GM19324 (cell line): ENCODE data around the gene ACOT6.
A peak's percentile ranks its signal among the peaks of the same experiment; 100 is the strongest.
"Not testable (repeated sequence)": the region's sequence is repeated elsewhere in the genome, so short reads cannot be mapped to it uniquely, and the experiment has no call there.

Source experiments
- ATAC-seq: cut with Tn5 transposase; IDR thresholded peaks from one replicate; pipeline ENCODE4 v1.9.1; 2021; ENCODE audit warnings: mild to moderate bottlenecking, moderate library complexity; ENCODE audit not compliant: unreplicated experiment, low FRiP score

The ACOT6 gene

DNA sequence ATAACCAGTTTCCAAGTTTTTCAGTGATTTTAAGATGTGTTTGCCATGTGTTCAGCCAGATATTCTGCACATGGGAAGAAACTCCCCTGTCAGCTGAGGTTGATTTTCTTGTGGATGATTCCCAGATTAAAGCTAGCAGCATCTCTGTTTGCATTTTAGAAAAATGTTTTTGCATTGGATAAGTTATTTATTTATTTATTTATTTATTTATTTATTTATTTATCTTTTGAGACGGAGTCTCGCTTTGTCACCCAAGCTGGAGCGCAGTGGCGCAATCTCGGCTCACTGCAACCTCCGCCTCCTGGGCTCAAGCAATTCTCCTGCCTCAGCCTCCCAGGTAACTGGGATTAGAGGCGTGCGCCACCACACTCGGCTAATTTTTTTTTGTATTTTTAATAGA is 17.8 kb upstream of the ACOT6 start:
- ATAC-seq, result no peak

DNA sequence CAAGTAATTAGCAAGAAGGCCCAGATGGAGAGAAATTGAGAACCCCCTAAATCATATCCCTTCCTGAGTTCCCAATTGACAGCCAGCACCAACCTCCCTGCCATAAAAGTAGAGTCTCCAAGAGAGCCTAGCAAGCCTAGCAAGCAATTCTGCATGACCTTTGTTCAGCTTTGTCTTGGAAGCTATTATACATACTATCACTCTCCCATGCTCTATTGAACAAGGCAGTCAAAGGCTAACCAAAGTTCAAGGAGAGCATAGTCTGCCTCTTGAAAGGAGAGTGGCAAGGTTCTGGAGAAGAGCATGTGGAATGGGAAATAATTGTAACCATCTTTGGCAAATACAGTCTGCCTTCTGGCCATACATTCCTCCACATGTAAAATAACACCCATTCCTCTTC is 12.8 kb upstream of the ACOT6 start:
- ATAC-seq, result no peak

DNA sequence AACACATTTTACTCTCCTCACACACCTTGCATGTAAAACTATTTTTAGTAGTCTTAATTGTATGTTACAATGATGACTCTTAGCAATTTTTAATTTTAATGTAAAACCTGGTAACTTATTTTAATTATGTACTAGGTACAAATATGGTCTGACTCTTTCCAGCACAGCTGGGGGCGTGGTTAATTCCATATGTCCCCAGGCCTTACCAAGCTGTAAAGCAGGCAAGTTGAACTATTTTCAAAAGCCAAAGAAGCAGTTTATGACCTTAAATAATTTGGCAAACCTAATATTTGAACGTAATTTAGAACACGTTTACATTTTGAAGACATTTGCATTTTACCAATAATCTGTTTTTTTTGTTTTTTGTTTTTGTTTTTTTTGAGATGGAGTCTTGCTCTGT is 9.3 kb upstream of the ACOT6 start:
- no peak for ATAC-seq

DNA sequence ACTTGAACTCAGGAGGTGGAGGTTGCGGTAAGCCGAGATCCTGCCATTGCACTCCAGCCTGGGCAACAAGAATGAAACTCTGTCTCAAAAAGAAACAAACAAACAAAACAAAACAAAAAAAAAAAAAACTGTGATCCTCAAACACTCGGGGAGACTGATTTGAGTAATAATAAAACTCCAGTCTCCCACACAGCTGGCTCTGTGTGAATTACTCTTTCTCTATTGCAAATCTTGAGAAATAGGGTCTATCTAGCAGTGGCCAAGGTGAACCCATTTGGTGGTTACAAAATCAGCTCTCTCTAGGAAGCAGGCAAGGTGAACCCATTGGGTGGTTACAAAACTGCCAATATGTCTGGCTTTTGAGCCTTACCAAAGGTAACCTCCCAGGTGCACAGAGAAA is 6.0 kb upstream of the ACOT6 start:
- ATAC-seq, result no peak

DNA sequence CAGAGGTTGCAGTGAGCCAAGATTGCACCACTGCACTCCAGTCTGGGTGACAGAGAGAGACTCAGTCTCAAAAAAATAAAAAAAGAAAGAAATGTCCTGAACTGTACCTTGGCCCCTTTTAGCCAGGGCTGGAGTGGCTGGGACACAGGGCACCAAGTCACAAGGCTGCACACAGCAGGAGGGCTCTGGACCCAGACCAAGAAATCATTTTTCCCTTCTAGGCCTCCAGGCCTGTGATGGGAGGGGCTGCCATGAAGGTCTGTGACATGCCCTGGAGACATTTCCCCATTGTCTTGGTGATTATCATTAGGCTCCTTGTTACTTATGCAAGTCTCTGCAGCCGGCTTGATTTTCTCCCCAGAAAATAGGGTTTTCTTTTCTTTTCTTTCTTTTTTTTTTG is 5.1 kb upstream of the ACOT6 start:
- no peak for ATAC-seq

DNA sequence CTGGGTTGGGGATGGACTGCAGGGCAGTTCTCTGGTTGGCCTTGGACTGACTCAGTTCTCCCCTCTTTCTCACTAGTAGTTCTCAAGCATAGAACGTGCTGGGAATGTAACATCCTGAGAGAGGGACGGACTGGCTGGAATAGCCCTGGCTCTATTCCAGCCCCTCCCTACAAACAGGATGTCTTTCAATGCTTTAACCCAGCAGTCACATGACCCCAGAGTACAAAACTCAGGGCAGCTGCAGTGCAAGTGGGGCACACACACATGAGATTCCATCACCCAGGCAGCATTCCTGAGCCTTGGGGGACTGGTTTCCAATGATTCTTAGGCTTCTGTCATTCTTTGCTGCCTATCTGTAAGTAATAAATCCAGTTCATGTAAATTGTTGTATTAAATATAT is 1.6 kb upstream of the ACOT6 start:
- no peak for ATAC-seq

DNA sequence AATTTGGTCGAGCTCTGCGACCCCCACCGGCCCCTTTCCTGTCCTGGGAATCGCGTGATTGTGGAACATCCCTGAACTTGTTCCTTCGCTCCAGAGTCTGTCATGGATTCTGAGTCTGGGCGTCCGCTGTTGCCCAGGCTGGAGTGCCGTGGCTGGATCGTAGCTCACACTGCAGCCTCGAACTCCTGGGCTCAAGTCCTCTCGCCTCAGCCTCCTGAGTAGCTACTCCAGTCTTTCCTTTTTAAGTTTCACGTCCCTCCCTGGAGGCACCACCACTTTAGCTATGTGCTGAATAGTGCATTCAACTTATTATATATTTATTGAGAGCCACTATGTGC is 698 bp downstream of the ACOT6 start:
- ATAC-seq, result no peak

DNA sequence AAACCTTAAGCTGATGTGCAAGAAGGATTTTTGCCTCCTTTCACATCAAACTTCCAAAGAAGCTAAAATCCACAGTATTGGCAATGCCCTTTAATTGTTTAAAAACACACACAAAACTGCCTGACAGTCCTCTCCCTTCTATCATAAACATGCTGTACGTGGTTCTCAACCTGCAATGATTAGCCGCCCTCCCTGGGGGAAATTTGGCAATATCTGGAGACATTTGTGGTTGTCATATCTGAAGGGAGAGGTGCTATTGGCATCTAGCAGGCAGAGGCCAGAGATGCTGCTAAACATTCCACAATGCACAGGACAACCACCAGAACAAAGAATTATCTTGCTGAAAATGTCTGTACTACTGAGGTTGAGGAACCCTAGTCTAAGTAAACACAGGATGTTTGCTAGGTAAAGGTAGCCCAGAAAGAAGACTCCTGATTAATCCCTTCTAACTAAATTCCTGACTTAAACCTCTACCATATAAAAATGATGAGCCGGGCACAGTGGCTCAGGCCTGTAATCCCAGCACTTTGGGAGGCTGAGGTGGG is 1.2 kb downstream of the ACOT6 start:
- ATAC-seq, result no peak

DNA sequence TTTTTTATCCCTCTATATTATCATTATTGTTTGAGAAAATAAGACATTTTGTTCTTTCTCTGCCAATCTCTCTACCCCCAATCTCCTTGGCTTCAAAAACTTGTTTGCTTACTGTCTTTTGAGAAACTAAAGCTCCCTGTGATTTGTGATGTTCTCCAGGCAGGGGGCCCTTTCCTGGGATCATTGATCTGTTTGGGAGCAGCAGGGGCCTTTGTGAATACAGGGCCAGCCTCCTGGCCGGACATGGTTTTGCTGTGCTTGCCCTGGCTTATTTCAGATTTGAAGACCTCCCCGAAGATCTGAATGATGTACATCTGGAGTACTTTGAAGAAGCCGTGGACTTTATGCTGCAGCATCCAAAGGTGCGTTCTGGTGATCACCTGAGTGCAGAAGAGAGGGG is 4.5 kb downstream of the ACOT6 start:
- ATAC-seq, result no peak

DNA sequence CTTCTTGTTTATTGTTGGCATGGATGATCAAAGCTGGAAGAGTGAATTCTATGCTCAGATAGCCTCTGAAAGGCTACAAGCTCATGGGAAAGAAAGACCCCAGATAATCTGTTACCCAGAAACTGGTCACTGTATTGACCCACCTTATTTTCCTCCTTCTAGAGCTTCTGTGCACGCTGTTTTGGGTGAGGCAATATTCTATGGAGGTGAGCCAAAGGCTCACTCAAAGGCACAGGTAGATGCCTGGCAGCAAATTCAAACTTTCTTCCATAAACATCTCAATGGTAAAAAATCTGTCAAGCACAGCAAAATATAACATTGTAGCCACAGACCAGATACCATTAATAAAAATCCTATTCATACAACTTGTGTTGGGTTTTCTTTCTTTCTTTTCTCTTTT is 7.2 kb downstream of the ACOT6 start:
- no peak for ATAC-seq

DNA sequence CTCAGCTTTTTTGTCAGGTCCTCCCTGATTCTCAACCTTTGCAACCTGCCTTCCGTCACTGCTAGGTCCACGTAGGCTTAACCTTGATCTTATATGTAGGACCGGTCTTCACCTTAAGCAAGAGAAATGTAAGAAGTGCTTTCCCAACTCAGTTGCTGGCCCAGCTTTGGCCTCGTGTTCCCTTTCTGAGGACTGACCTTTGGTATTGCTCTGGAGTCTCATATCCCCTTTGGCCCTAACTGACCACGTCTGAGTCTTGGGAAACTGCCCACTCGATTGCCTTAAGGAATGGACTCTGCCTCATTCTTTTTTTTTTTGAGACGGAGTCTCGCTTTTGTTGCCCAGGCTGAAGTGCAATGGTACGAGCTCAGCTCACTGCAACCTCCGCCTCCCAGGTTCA is 8.0 kb downstream of the ACOT6 start:
- no peak for ATAC-seq

DNA sequence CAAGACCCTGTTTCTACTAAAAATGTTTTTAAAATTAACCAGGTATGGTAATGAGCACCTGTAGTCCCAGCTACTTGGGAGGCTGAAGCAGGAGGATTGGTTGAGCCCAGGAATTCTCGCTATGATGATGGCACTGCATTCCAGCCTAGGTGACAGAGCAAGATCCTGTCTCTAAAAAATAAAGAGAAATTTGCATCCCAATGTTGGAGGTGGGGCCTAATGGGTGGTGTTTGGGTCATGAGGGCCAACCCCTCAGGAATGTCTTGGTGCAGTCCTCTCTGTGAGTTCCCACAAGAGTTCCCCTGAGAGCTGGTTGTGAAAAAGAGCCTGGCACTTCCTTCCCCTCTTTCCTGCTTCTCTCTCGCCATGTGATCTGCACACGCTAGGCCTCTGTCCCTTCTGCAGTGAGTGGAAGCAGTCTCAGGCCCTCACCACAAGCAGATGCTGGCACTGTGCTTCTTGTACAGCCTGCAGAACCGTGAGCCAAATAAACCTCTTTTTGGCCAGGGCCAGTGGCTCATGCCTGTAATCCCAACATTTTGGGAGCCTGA is 11.3 kb downstream of the ACOT6 start:
- no peak for ATAC-seq

DNA sequence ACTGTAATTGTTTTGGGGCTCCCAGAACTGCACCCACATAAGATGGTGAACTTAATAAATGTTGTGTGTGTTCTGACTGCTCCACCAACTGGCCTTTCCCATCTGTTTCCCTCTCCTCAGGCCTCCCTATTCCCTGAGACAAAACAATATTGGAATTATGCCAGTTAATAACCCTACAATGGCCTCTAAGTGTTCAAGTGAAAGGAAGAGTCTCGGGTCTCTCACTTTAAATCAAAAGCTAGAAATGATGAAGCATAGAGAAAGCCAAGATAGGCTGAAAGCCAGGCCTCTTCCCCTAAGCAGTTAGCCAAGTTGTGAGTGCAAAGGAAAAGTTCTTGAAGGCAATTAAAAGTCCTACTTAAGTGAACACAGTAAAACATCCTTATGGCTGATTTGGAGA is 13.4 kb downstream of the ACOT6 start:
- ATAC-seq, result no peak

DNA sequence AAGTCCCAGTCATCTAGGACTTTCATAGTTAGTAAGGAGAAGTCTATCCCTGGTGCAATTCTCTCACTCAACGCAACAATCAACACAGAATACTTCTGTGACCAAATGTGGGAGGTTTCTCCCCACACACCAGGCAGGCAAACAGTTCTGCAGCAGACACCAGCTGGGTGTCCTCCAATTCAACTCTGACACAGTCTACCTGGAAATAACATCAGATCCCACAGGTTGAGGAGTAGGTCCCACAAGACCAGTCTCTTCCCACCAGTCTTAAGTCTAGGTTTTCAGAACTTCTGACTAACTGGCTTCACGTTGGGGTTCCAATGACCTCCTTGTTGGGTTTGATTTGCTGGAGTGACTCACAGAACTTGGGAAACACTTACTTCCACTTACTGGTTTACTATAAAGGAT is 14.8 kb downstream of the ACOT6 start:
- no peak for ATAC-seq

DNA sequence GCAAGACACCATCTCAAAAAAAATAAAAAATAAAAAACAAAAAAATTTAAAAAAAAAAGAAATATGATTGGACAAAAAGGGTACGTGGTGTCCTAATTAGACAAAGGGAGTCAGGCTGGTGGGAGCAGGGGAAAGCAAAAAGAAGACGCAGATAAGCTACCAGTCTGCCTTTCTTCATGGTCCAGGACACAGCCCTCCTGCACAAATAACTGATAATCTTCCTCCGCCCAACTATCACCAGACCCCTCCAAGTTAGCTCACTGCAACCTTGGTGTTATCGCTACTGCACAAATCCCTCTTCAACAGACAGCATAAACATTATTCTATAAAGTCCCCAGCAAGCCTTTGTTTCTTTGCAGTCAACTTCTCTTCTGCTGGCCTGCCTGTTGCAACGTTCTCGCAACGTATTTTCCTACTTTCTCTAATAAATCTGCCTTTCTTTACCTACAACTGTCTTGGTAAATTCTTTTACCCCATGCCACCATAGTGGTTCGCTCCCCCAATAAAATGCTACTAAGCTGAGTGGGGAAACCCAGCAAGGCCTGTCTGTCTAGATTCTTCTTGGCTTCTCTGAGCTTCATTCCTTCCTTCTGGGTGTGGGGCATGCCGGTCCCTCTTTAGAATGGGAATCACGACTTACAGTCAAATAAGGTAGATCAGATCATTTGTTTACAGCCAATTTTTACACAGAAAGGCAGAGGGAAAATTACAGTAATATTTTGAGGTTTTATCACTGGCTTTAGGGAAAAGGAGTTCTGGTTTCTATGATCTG is 17.9 kb downstream of the ACOT6 start:
- no peak for ATAC-seq

DNA sequence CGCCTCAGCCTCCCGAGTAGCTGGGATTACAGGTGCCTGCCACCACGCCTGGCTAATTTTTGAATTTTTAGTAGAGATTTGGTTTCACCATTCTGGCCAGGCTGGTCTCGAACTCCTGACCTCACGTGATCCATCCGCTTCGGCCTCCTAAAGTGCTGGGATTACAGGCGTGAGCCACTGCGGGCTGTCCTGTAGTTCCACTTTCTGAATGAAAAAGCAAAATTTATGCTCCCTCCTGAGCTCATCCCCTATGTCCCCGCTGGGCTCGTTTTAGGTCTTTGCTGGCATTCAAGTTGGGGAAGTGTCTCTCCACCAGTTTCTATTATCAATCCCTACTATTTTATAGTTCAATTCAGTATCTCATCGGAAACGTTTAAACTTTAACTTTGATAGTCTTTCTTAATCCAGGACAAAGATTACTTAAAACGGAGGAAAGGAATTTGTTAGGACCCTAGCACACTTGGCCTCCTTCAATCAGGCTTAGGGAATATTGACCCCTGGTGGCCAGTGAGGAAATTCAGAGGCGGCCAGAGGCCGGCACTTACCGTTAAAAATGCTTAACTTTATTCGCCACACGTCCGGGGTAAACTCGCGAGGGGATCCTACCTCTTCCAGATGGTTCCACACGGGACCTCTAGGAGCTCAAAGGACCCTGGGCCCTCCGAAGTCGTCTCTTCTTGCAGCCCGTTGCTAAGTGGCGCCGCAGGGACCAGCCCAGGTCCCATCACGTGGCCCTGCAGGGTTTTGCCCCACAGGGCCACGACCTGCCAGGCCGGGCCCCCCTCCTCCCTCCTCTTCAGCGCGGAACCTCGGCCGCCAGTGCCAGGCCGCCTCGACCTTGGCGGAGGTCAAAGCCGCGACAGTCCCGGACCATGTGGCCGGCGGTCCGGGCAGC is 21.0 kb downstream of the ACOT6 start:
- ATAC-seq, result peak; percentile 54

DNA sequence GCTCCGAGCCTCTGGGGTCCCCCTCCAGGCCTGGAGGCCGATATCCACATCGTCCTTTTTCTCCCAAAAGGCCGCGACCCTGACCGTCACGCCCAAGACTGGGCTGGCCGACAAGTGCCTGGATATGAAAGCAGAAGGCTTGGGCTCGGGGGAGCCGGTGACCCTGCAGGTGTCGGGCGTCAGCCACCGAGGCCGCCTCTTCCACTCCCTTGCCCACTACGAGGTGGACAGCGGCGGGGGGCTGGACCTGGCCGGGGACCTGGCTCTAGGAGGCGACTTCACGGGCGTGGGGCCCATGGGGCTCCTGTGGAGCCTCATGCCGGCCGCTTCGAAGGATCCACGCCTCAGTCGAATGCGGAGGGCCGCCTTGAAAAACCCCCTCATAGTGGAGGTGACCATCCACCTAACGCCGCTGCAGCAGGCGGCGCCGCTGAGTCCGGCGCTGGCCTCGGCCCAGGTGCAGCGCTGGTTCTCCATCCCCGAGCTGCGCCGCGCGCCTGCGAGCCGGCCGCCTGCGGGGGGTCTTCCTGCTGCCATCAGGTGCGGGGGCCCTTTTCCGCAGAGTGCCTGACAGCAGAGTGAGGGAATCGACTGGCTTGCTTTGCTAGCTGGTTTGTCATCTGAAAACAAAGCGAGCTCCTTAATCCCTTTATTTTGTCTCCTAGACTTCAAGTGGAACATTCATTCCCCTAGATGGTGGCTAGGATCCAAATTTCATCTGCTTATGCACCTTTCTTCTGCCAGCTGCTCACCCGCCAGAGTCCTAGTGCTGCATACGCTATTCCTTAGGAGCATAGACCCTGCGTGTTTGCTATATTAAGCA is 21.9 kb downstream of the ACOT6 start:
- ATAC-seq, result no peak

DNA sequence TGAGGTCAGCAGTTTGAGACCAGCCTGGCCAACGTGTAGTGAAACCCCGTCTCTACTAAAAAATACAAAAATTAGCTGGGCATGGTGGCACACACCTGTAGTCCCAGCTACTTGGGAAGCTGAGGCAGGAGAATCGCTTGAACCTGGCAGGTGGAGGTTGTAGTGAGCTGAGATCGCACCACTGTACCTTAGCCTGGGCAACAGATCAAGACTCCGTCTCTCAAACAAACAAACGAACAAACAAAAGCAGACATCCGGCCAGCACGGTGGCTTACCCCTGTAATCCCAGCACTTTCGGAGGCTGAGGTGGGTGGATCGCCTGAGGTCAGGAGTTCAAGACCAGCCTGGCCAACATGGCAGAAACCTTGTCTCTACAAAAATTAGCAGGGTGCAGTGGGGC is 24.0 kb downstream of the ACOT6 start:
- ATAC-seq, result not testable (repeated sequence)

DNA sequence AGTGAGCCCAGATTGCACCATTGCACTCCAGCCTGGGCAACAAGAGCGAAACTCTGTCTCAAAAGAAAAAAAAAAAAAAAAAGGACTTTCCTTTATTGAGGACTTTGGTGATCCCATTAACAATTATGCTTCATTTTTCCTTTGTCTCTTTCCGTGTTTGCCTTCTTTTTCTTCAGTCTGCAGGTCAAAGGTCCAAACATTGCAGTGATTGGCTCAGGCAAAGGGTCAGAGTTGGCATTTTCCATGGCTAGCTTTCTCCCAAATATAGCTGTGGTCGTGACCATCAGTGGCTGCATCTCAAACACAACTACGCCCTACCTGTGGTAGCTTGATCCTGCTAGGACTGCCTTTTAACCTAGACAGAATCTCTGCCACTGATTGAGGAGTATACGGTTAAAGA is 25.5 kb downstream of the ACOT6 start:
- no peak for ATAC-seq

DNA sequence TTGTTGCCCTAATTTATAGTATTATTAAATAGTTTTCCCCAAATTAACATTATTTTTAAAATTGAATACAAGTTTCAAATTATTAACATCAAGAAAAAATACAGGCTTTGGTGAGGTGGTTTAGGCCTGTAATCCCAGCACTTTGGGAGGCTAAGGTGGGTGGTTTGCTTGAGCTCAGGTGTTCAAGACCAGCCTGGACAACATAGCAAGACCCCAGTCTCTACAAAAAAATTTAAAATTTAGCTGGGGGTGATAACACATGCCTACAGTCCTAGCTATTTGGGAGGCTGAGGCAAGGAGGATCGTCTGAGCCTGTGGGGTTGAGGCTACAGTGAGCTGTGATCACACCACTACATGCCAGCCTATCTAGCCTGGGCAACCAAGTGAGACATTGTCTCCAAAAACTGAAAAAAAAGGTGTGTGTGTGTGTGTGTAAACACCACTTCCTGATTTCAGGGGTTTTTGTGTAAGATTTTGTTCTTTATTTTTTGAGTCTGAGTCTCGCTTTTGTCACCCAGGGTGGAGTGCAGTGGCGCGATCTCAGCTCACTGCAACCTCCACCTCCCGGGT is 28.6 kb downstream of the ACOT6 start:
- ATAC-seq, result no peak
